ENCODE results near the gene PNKD. TPM values are rescaled to one million over a fixed set of nuclear protein-coding genes. Genes with fewer than 3 reads are reported as not detected.
"Not testable (repeated sequence)": the region's sequence is repeated elsewhere in the genome, so short reads cannot be mapped to it uniquely, and the experiment has no call there.

Gene PNKD
- total RNA-seq, 1 donor, result 17.4 TPM

- no peak for DNase-seq (ENCODE audit: low read depth)
- TF ChIP-seq CTCF (IDR thresholded peaks at IDR 0.05; ENCODE audit: insufficient read depth, low read length), result no peak
- no peak overlapping the region for H3K4me3 ChIP-seq (ENCODE audit: low read depth, low read length)
Measured at GRCh38 chr2:218312267-218312756, 42.0 kb downstream of the PNKD start.

GRCh38 chr2:218313356-218313755 is 43.0 kb downstream of the PNKD start:
- no peak overlapping the region for H3K4me3 ChIP-seq (ENCODE audit: low read depth, low read length)
- DNase-seq (ENCODE audit: low read depth), result no peak
- TF ChIP-seq CTCF (IDR thresholded peaks at IDR 0.05; ENCODE audit: insufficient read depth, low read length), result no peak

- not testable (repeated sequence) for H3K4me3 ChIP-seq (ENCODE audit: low read depth, low read length); DNase-seq (ENCODE audit: low read depth)
Measured at GRCh38 chr2:218314764-218315163, 44.4 kb downstream of the PNKD start.

- DNase-seq (ENCODE audit: low read depth), result no peak
- TF ChIP-seq CTCF (IDR thresholded peaks at IDR 0.05; ENCODE audit: insufficient read depth, low read length), result no peak
- no peak overlapping the region for H3K4me3 ChIP-seq (ENCODE audit: low read depth, low read length)
Measured at GRCh38 chr2:218315397-218315796, 45.1 kb downstream of the PNKD start.

- DNase-seq (ENCODE audit: low read depth), result no peak
- H3K4me3 ChIP-seq (ENCODE audit: low read depth, low read length), result no peak overlapping the region
- TF ChIP-seq CTCF (IDR thresholded peaks at IDR 0.05; ENCODE audit: insufficient read depth, low read length), result no peak
Measured at GRCh38 chr2:218317303-218317630, 46.9 kb downstream of the PNKD start.

- TF ChIP-seq CTCF (IDR thresholded peaks at IDR 0.05; ENCODE audit: insufficient read depth, low read length), result no peak
- no peak overlapping the region for H3K4me3 ChIP-seq (ENCODE audit: low read depth, low read length)
- DNase-seq (ENCODE audit: low read depth), result no peak
Measured at GRCh38 chr2:218317835-218318234, 47.5 kb downstream of the PNKD start.

- DNase-seq (ENCODE audit: low read depth), result no peak
- no peak overlapping the region for H3K4me3 ChIP-seq (ENCODE audit: low read depth, low read length)
- TF ChIP-seq CTCF (IDR thresholded peaks at IDR 0.05; ENCODE audit: insufficient read depth, low read length), result no peak
Measured at GRCh38 chr2:218318241-218318640, 47.9 kb downstream of the PNKD start.

All from fibroblast of the aortic adventitia (primary cell).